MM.1S (cell line): Measurements from ENCODE around the gene DSCAML1.

ENCODE experiments used
- EZH2 ChIP-seq: fragments of 300-600 bp; sonication (generic); optimal IDR thresholded peaks from 2 replicates; pipeline ENCODE3; 2017; ENCODE audit warnings: low read depth, mild to moderate bottlenecking, antibody characterized with exemption, low read length, mixed read lengths
- TF ChIP-seq, protein P1 (sequence below): fragments of 300-600 bp; sonication (generic); IDR thresholded peaks from 2 replicates; pipeline ENCODE4 v1.5.1; 2016; ENCODE audit warnings: antibody characterized with exemption, low read length, mixed read lengths

DNA sequence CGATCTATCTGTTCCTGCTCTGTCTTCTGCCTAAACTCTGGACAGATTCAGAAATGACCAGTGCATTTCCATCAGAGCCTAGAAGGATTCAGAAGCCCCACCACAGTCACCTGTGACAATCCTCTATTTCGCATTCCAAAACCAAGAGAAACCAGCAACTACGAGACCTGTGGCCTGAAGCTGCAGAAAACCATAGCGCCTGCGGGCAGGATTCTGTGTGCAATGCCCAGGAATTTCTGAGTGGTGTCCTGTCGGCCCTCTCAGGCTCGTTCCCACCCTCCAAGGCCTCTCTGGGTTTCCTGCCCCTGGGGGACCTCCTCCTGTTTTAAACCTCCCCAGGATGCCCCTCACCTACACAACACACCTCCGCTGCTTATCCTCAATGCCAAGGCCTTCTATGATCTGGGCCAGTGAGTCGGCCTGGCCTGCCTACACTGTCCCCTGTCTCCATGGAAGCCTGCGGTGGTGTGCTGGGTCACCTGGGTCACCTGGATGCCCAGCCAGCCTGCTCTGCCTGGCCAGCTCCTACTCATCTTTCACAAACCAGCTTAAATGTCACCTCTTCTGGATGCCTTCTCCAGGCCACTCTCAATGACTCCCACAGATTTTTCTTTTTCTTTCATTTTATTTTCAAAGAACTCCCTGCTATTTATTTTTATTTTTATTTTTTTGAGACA lies 271.0 kb downstream of the DSCAML1 start:
- TF ChIP-seq, protein P1, sequence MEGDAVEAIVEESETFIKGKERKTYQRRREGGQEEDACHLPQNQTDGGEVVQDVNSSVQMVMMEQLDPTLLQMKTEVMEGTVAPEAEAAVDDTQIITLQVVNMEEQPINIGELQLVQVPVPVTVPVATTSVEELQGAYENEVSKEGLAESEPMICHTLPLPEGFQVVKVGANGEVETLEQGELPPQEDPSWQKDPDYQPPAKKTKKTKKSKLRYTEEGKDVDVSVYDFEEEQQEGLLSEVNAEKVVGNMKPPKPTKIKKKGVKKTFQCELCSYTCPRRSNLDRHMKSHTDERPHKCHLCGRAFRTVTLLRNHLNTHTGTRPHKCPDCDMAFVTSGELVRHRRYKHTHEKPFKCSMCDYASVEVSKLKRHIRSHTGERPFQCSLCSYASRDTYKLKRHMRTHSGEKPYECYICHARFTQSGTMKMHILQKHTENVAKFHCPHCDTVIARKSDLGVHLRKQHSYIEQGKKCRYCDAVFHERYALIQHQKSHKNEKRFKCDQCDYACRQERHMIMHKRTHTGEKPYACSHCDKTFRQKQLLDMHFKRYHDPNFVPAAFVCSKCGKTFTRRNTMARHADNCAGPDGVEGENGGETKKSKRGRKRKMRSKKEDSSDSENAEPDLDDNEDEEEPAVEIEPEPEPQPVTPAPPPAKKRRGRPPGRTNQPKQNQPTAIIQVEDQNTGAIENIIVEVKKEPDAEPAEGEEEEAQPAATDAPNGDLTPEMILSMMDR: no peak
- no peak for TF ChIP-seq EZH2
